Measurements from ENCODE around the gene NBEA. TPM values are rescaled to one million over a fixed set of nuclear protein-coding genes. Genes with fewer than 3 reads are reported as not detected.

The NBEA gene
- total RNA-seq, 6 experiments from 2014 or later, result 5.6 to 9.6 (median 6.9) TPM

DNA sequence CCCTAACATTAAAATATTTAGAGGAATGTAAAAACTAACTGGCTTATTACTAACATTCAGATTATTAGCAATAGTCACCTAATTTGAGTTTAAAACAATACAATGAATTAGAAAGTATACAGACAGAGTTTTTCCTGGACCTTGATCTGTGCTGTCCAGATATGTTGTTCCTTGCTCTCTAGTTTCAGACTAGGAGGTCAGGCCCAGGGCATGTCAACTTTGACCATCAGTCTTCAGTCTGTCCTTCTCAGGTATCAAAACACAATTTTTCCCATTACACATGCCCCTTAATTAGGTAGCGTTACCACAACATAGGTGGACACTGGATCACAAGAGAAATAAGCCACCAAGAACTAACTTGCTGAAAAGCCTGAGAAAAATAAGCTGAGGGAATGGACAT, 337.4 kb downstream of the NBEA start:
- no peaks in the 10 kb centered on the region for H3K4me1 Mint-ChIP-seq (ENCODE audit: low read depth)
- no peak overlapping the region for H3K27ac Mint-ChIP-seq
- no peak overlapping the region for H3K4me3 Mint-ChIP-seq
- H3K27me3 Mint-ChIP-seq (ENCODE audit: insufficient read depth), result no peaks in the 10 kb centered on the region
- H3K36me3 Mint-ChIP-seq (ENCODE audit: low read depth), result no peaks in the 10 kb centered on the region
- TF ChIP-seq, protein P1, sequence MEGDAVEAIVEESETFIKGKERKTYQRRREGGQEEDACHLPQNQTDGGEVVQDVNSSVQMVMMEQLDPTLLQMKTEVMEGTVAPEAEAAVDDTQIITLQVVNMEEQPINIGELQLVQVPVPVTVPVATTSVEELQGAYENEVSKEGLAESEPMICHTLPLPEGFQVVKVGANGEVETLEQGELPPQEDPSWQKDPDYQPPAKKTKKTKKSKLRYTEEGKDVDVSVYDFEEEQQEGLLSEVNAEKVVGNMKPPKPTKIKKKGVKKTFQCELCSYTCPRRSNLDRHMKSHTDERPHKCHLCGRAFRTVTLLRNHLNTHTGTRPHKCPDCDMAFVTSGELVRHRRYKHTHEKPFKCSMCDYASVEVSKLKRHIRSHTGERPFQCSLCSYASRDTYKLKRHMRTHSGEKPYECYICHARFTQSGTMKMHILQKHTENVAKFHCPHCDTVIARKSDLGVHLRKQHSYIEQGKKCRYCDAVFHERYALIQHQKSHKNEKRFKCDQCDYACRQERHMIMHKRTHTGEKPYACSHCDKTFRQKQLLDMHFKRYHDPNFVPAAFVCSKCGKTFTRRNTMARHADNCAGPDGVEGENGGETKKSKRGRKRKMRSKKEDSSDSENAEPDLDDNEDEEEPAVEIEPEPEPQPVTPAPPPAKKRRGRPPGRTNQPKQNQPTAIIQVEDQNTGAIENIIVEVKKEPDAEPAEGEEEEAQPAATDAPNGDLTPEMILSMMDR (IDR thresholded peaks at IDR 0.05), result no peak
- H3K9me3 Mint-ChIP-seq, result no peaks in the 10 kb centered on the region
- DNase-seq, result no peak

DNA sequence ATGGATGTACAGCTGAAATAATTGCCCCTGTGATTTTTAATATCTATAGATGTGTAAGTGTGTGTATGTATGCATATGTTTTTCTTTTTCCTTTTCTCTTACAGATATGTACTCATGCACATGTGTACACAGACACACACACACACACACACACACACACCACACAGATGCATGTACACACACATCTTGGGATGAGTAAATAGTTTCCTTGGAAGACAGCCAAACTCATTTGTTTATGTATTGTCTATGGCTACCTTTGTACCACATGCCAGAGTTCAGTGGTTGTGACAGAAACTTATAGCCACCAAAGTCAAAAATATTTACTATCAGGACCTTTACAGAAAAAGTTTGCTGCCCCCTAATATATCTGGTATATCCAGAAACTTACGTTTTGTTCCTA, 341.8 kb downstream of the NBEA start:
- no peaks in the 10 kb centered on the region for H3K4me1 Mint-ChIP-seq (ENCODE audit: low read depth)
- no peak overlapping the region for H3K4me3 Mint-ChIP-seq
- peak; percentile 19 for DNase-seq
- H3K9me3 Mint-ChIP-seq, result no peaks in the 10 kb centered on the region
- TF ChIP-seq, protein P1 (IDR thresholded peaks at IDR 0.05), result no peak
- H3K27ac Mint-ChIP-seq, result no peak overlapping the region
- H3K27me3 Mint-ChIP-seq (ENCODE audit: insufficient read depth), result no peaks in the 10 kb centered on the region
- H3K36me3 Mint-ChIP-seq (ENCODE audit: low read depth), result no peaks in the 10 kb centered on the region

DNA sequence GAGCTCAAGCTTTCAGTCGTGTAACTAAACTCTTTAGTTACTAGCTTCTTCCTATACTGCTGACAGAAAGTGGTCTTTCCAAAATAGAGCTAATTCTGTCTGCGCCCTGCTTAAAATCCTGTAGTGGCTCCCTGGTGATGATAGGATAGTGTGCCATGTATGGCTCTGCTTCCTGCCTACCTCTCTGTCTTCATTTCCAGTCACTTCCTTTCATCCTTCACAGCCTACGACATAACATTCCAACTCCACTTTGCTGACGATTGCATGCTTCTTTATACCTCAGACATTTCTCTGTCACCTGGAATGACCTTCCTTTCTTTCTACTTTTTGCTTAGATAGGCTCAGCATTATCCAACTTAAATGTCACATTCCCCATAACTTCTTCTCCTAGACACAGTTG, 343.6 kb downstream of the NBEA start:
- Mint-ChIP-seq H3K27ac (no peak overlapping the region), H3K9me3 (no peaks in the 10 kb centered on the region), H3K4me1 (ENCODE audit: low read depth) (no peaks in the 10 kb centered on the region), H3K4me3 (no peak overlapping the region), H3K36me3 (ENCODE audit: low read depth) (no peaks in the 10 kb centered on the region), H3K27me3 (ENCODE audit: insufficient read depth) (no peaks in the 10 kb centered on the region)
- DNase-seq, result no peak
- TF ChIP-seq, protein P1 (IDR thresholded peaks at IDR 0.05), result no peak

DNA sequence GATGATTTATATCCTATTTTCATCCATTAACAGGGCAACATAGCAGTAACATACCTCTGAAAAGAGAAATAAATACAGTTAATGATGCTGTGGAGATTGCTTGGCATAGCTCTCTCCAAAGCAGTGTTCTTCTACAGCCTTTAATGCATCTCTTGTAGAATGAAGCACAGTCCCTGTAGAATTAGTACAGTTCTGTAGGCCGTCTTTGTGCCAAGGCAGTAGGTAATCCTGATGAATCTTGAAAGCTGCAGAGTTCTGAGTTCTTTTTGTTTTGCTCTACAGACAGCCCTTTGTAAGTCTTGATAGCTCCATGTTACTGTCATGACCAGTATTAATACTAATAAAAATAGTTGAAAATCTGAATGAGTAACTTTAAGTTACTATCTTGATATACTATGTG, 350.3 kb downstream of the NBEA start:
- no peak for DNase-seq
- peaks cover 23% of the 10 kb centered on the region for H3K4me1 Mint-ChIP-seq (ENCODE audit: low read depth)
- TF ChIP-seq, protein P1 (IDR thresholded peaks at IDR 0.05), result no peak
- H3K36me3 Mint-ChIP-seq (ENCODE audit: low read depth), result no peaks in the 10 kb centered on the region
- no peak overlapping the region for H3K4me3 Mint-ChIP-seq
- no peaks in the 10 kb centered on the region for H3K9me3 Mint-ChIP-seq
- no peaks in the 10 kb centered on the region for H3K27me3 Mint-ChIP-seq (ENCODE audit: insufficient read depth)
- H3K27ac Mint-ChIP-seq, result no peak overlapping the region

DNA sequence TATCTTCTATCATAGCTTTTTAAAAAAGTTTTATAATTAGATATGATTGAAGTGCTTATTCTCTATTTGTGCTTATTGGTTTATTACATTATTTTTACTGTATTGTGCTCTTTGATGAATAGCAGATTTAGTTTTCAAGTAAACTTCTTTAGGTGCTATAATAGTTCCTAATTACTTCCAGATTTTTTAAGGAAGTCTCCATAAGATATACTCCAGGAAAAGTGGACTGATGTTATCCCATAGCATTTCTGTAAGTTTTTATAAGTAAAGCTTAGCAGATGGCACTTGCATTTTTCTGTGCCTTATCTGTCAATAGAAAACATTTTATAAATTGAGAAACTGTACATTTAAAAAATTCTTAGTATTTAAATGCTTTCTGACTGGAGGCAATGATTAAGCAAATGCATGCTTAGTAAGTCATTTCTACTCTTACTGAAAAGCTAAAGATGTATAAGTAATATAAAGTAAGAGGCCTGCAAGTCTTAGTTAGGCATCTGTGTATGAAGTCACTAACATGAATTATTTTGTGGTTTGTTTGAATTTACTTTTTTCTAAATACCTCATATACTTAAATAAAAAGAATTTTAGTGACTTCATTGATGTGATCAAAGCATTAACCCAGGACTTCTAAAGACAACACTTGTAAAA, 351.6 kb downstream of the NBEA start:
- H3K27me3 Mint-ChIP-seq (ENCODE audit: insufficient read depth), result no peaks in the 10 kb centered on the region
- peak overlapping the region; percentile 40; the same call in 1 of the 2 replicates for H3K27ac Mint-ChIP-seq
- no peak overlapping the region for H3K4me3 Mint-ChIP-seq
- no peaks in the 10 kb centered on the region for H3K36me3 Mint-ChIP-seq (ENCODE audit: low read depth)
- TF ChIP-seq, protein P1 (IDR thresholded peaks at IDR 0.05), result no peak
- peaks cover 23% of the 10 kb centered on the region for H3K4me1 Mint-ChIP-seq (ENCODE audit: low read depth)
- H3K9me3 Mint-ChIP-seq, result no peaks in the 10 kb centered on the region
- DNase-seq, result peak; percentile 3

Data from HFFc6 (cell line).